ENCODE data around the gene DARS1. TPM values are rescaled to one million over a fixed set of nuclear protein-coding genes. Genes with fewer than 3 reads are reported as not detected.

The DARS1 gene
- total and polyA plus RNA-seq, 7 experiments from 2014 or later: 45.3 to 140 (median 68.2) TPM

- intact Hi-C loops (cut with micrococcal nuclease): loop anchor here in 1 of 2 donors (5.0 kb wide), 1 partner anchor 52 kb away; no protein-coding TSS in a partner anchor
- Mint-ChIP-seq H3K27me3 (no peaks in the 10 kb centered on the region), H3K4me3 (no peak overlapping the region), H3K4me1 (peaks cover 18 to 60% (median 34%) of the 10 kb centered on the region in 7 donors), H3K27ac (peak overlapping the region in 2 of 9 donors; percentile 10 to 63), H3K9me3 (peaks cover 0 to 9% (median 0%) of the 10 kb centered on the region in 11 donors), H3K36me3 (peaks cover 5 to 55% (median 11%) of the 10 kb centered on the region in 5 donors)
- Histone ChIP-seq H3K27me3 (ENCODE audit: control insufficient read depth in 2 of 2, insufficient read depth in 2 of 2, low read length in 2 of 2) (no peaks in the 10 kb centered on the region), H3K9me3 (ENCODE audit: control insufficient read depth in 2 of 3, low read length in 3 of 3) (no peaks in the 10 kb centered on the region), H3K36me3 (ENCODE audit: control insufficient read depth in 2 of 3, insufficient read depth in 3 of 3, low read length in 3 of 3) (no peaks in the 10 kb centered on the region), H3K4me3 (ENCODE audit: low read length) (no peak overlapping the region), H3K4me1 (ENCODE audit: control insufficient read depth in 2 of 2, insufficient read depth in 2 of 2, low read length in 2 of 2) (peaks cover 11 to 20% of the 10 kb centered on the region in 2 donors), H3K27ac (ENCODE audit: low read depth, low read length) (no peak overlapping the region)
- ChIA-PET CTCF (interaction anchor here (0.8 kb wide), 1 partner anchor 9 kb away, joined by 3 read pairs; no protein-coding TSS in a partner anchor), POLR2A (interaction anchor here (0.7 to 1.7 kb wide), 2 partner anchors 19 to 109 kb away, joined by 3 read pairs; no protein-coding TSS in a partner anchor)
- no peak for DNase-seq
- no peak for ATAC-seq
These were observed 19.5 kb upstream of the DARS1 start for GRCh38 chr2:136004965-136005364.

GRCh38 chr2:136001131-136001530 lies 15.7 kb upstream of the DARS1 start:
- no peaks in the 10 kb centered on the region for H3K9me3 ChIP-seq (ENCODE audit: control insufficient read depth in 2 of 3, low read length in 3 of 3)
- H3K27ac ChIP-seq (ENCODE audit: low read depth, low read length): no peak overlapping the region

GRCh38 chr2:136000502-136000901 lies 15.1 kb upstream of the DARS1 start:
- Mint-ChIP-seq H3K27ac (peak overlapping the region in 5 of 9 donors; percentile 27 to 86 (median 59)), H3K9me3 (peaks cover 0 to 9% (median 0%) of the 10 kb centered on the region in 11 donors), H3K27me3 (no peaks in the 10 kb centered on the region), H3K4me1 (peaks cover 10 to 44% (median 25%) of the 10 kb centered on the region in 7 donors), H3K36me3 (peaks cover 5 to 48% (median 11%) of the 10 kb centered on the region in 5 donors), H3K4me3 (peak overlapping the region in 1 of 10 donors; percentile 5)
- CTCF ChIA-PET: no interaction called here
- H3K36me3 ChIP-seq (ENCODE audit: control insufficient read depth in 2 of 3, insufficient read depth in 3 of 3, low read length in 3 of 3): no peaks in the 10 kb centered on the region
- POLR2A ChIA-PET: no interaction called here
- no peaks in the 10 kb centered on the region for H3K4me1 ChIP-seq (ENCODE audit: control insufficient read depth in 2 of 2, insufficient read depth in 2 of 2, low read length in 2 of 2)
- DNase-seq (no peak), ATAC-seq (peak; percentile 26)
- H3K27me3 ChIP-seq (ENCODE audit: control insufficient read depth in 2 of 2, insufficient read depth in 2 of 2, low read length in 2 of 2): no peaks in the 10 kb centered on the region
- no peak overlapping the region for H3K4me3 ChIP-seq (ENCODE audit: low read length)
- no peak overlapping the region for H3K27ac ChIP-seq (ENCODE audit: low read depth, low read length)
- intact Hi-C loops (cut with micrococcal nuclease): no loop called here
- H3K9me3 ChIP-seq (ENCODE audit: control insufficient read depth in 2 of 3, low read length in 3 of 3): no peaks in the 10 kb centered on the region

More at GRCh38 chr2:136001131-136001530, 15.7 kb upstream of the DARS1 start:
- no peaks in the 10 kb centered on the region for H3K4me1 ChIP-seq (ENCODE audit: control insufficient read depth in 2 of 2, insufficient read depth in 2 of 2, low read length in 2 of 2)
- H3K4me3 Mint-ChIP-seq: peak overlapping the region in 1 of 10 donors; percentile 1
- intact Hi-C loops (cut with micrococcal nuclease): no loop called here
- H3K4me3 ChIP-seq (ENCODE audit: low read length): no peak overlapping the region
- H3K27ac Mint-ChIP-seq: peak overlapping the region in 3 of 9 donors; percentile 1 to 64 (median 29)
- H3K27me3 Mint-ChIP-seq: no peaks in the 10 kb centered on the region
- POLR2A ChIA-PET: no interaction called here
- H3K4me1 Mint-ChIP-seq: peaks cover 11 to 50% (median 25%) of the 10 kb centered on the region in 7 donors
- no peak for ATAC-seq
- H3K27me3 ChIP-seq (ENCODE audit: control insufficient read depth in 2 of 2, insufficient read depth in 2 of 2, low read length in 2 of 2): no peaks in the 10 kb centered on the region
- peaks cover 5 to 48% (median 11%) of the 10 kb centered on the region in 5 donors for H3K36me3 Mint-ChIP-seq
- CTCF ChIA-PET: no interaction called here
- H3K36me3 ChIP-seq (ENCODE audit: control insufficient read depth in 2 of 3, insufficient read depth in 3 of 3, low read length in 3 of 3): no peaks in the 10 kb centered on the region
- no peak for DNase-seq
- peaks cover 0 to 9% (median 0%) of the 10 kb centered on the region in 11 donors for H3K9me3 Mint-ChIP-seq

GRCh38 chr2:135999899-136000298 lies 14.5 kb upstream of the DARS1 start:
- no peaks in the 10 kb centered on the region for H3K4me1 ChIP-seq (ENCODE audit: control insufficient read depth in 2 of 2, insufficient read depth in 2 of 2, low read length in 2 of 2)
- no peaks in the 10 kb centered on the region for H3K27me3 ChIP-seq (ENCODE audit: control insufficient read depth in 2 of 2, insufficient read depth in 2 of 2, low read length in 2 of 2)
- Mint-ChIP-seq H3K36me3 (peaks cover 5 to 51% (median 11%) of the 10 kb centered on the region in 5 donors), H3K27ac (peak overlapping the region in 2 of 9 donors; percentile 30 to 77), H3K4me3 (no peak overlapping the region), H3K9me3 (peaks cover 0 to 8% (median 0%) of the 10 kb centered on the region in 11 donors), H3K27me3 (no peaks in the 10 kb centered on the region), H3K4me1 (peaks cover 9 to 42% (median 25%) of the 10 kb centered on the region in 7 donors)
- POLR2A ChIA-PET: no interaction called here
- no peak overlapping the region for H3K27ac ChIP-seq (ENCODE audit: low read depth, low read length)
- CTCF ChIA-PET: no interaction called here
- DNase-seq: no peak
- H3K9me3 ChIP-seq (ENCODE audit: control insufficient read depth in 2 of 3, low read length in 3 of 3): no peaks in the 10 kb centered on the region
- ATAC-seq: no peak
- intact Hi-C loops (cut with micrococcal nuclease): no loop called here
- H3K4me3 ChIP-seq (ENCODE audit: low read length): no peak overlapping the region
- no peaks in the 10 kb centered on the region for H3K36me3 ChIP-seq (ENCODE audit: control insufficient read depth in 2 of 3, insufficient read depth in 3 of 3, low read length in 3 of 3)

GRCh38 chr2:135998879-135999278 lies 13.5 kb upstream of the DARS1 start:
- ChIA-PET CTCF (interaction anchor here (0.7 kb wide), 1 partner anchor 386 kb away, joined by 3 read pairs; no protein-coding TSS in a partner anchor), POLR2A (no interaction called here)
- Histone ChIP-seq H3K9me3 (ENCODE audit: control insufficient read depth in 2 of 3, low read length in 3 of 3) (no peaks in the 10 kb centered on the region), H3K27me3 (ENCODE audit: control insufficient read depth in 2 of 2, insufficient read depth in 2 of 2, low read length in 2 of 2) (no peaks in the 10 kb centered on the region), H3K4me3 (ENCODE audit: low read length) (no peak overlapping the region), H3K4me1 (ENCODE audit: control insufficient read depth in 2 of 2, insufficient read depth in 2 of 2, low read length in 2 of 2) (no peaks in the 10 kb centered on the region), H3K36me3 (ENCODE audit: control insufficient read depth in 2 of 3, insufficient read depth in 3 of 3, low read length in 3 of 3) (no peaks in the 10 kb centered on the region), H3K27ac (ENCODE audit: low read depth, low read length) (no peak overlapping the region)
- Mint-ChIP-seq H3K27me3 (no peaks in the 10 kb centered on the region), H3K4me3 (no peak overlapping the region), H3K36me3 (peaks cover 3 to 52% (median 8%) of the 10 kb centered on the region in 5 donors), H3K9me3 (peaks cover 0 to 10% (median 0%) of the 10 kb centered on the region in 11 donors), H3K27ac (no peak overlapping the region), H3K4me1 (peaks cover 7 to 42% (median 31%) of the 10 kb centered on the region in 7 donors)
- ATAC-seq (no peak), DNase-seq (no peak)
- intact Hi-C loops (cut with micrococcal nuclease): no loop called here

GRCh38 chr2:135997380-135997779 lies 12.0 kb upstream of the DARS1 start:
- Histone ChIP-seq H3K36me3 (ENCODE audit: control insufficient read depth in 2 of 3, insufficient read depth in 3 of 3, low read length in 3 of 3) (no peaks in the 10 kb centered on the region), H3K4me3 (ENCODE audit: low read length) (no peak overlapping the region), H3K27ac (ENCODE audit: low read depth, low read length) (no peak overlapping the region), H3K27me3 (ENCODE audit: control insufficient read depth in 2 of 2, insufficient read depth in 2 of 2, low read length in 2 of 2) (no peaks in the 10 kb centered on the region), H3K9me3 (ENCODE audit: control insufficient read depth in 2 of 3, low read length in 3 of 3) (no peaks in the 10 kb centered on the region), H3K4me1 (ENCODE audit: control insufficient read depth in 2 of 2, insufficient read depth in 2 of 2, low read length in 2 of 2) (no peaks in the 10 kb centered on the region)
- Mint-ChIP-seq H3K27me3 (no peaks in the 10 kb centered on the region), H3K4me1 (peaks cover 7 to 45% (median 33%) of the 10 kb centered on the region in 7 donors), H3K9me3 (peaks cover 0 to 6% (median 0%) of the 10 kb centered on the region in 11 donors), H3K4me3 (no peak overlapping the region), H3K27ac (peak overlapping the region in 2 of 9 donors; percentile 48 to 72), H3K36me3 (peaks cover 0 to 48% (median 0%) of the 10 kb centered on the region in 5 donors)
- POLR2A ChIA-PET: interaction anchor here (0.6 to 1.7 kb wide), 5 partner anchors 11 to 65 kb away, joined by 3 to 4 read pairs (median 4); no protein-coding TSS in a partner anchor
- intact Hi-C loops (cut with micrococcal nuclease): loop anchor here in 1 of 2 donors (1.0 kb wide), 1 partner anchor 12 kb away; the partner anchor contains the start of gene DARS1
- no peak for DNase-seq
- CTCF ChIA-PET: interaction anchor here (0.7 to 0.9 kb wide), 3 partner anchors 16 to 275 kb away, joined by 3 to 4 read pairs (median 3); no protein-coding TSS in a partner anchor
- ATAC-seq: peak; percentile 83
